Endodermal cell (in vitro differentiated cells): ENCODE data around the gene NOS3. TPM values are rescaled to one million over a fixed set of nuclear protein-coding genes. Genes with fewer than 3 reads are reported as not detected.

ENCODE experiments used
- DNase-seq: peaks from one replicate; pipeline ENCODE4 v3.0.0-alpha.2; 2017
- H3K27ac ChIP-seq: 2 replicates; pipeline ENCODE4 v1.5.1; 2013; ENCODE audit warnings: mild to moderate bottlenecking, low read depth, low read length, moderate library complexity
- H3K27me3 ChIP-seq: 2 replicates; pipeline ENCODE4 v1.6.1; 2013; ENCODE audit warnings: mild to moderate bottlenecking, low read length, moderate library complexity; ENCODE audit not compliant: insufficient read depth, control insufficient read depth, poor library complexity, severe bottlenecking
- H3K36me3 ChIP-seq: 2 replicates; pipeline ENCODE4 v1.7.0; 2013; ENCODE audit warnings: mild to moderate bottlenecking, low read length, moderate library complexity; ENCODE audit not compliant: control insufficient read depth, insufficient read depth
- H3K4me1 ChIP-seq: one replicate; pipeline ENCODE4 v1.7.0; 2013; ENCODE audit warnings: low read length; ENCODE audit not compliant: control insufficient read depth, insufficient read depth
- H3K4me3 ChIP-seq: 2 replicates; pipeline ENCODE4 v1.5.1; 2013; ENCODE audit warnings: mild to moderate bottlenecking, low read length, moderate library complexity
- H3K9ac ChIP-seq: 2 replicates; pipeline ENCODE4 v1.6.1; 2013; ENCODE audit warnings: mild to moderate bottlenecking, low read length, moderate library complexity; ENCODE audit not compliant: poor library complexity, severe bottlenecking; ENCODE audit errors: extremely low read depth
- H3K9me3 ChIP-seq: 2 replicates; pipeline ENCODE4 v1.6.1; 2013; ENCODE audit warnings: mild to moderate bottlenecking, low read length, moderate library complexity; ENCODE audit not compliant: control insufficient read depth
- H3K27ac Mint-ChIP-seq: 2 replicates; pipeline ENCODE4 v1.8.0; 2020; ENCODE audit warnings: mixed read lengths
- H3K27me3 Mint-ChIP-seq: 2 replicates; pipeline ENCODE4 v1.8.0; 2021; ENCODE audit warnings: mild to moderate bottlenecking, mixed read lengths; ENCODE audit not compliant: insufficient read depth
- H3K36me3 Mint-ChIP-seq: 2 replicates; pipeline ENCODE4 v1.8.0; 2020; ENCODE audit warnings: low read depth, mixed read lengths
- H3K4me1 Mint-ChIP-seq: 2 replicates; pipeline ENCODE4 v1.8.0; 2020; ENCODE audit warnings: mixed read lengths
- H3K4me3 Mint-ChIP-seq: 2 replicates; pipeline ENCODE4 v1.8.0; 2020; ENCODE audit warnings: mild to moderate bottlenecking, moderate library complexity, mixed read lengths
- H3K9me3 Mint-ChIP-seq: 2 replicates; pipeline ENCODE4 v1.8.0; 2020; ENCODE audit warnings: mild to moderate bottlenecking, mixed read lengths
- WGBS, 2 experiments: methylation state at CpG; one replicate each; pipeline versions ENCODE4 v1.1.5 to v1.1.7; 2013; ENCODE audit warnings: missing lambda C conversion rate in 2 of 2, mixed read lengths in 1 of 2; ENCODE audit not compliant: insufficient coverage in 1 of 2, insufficient read length in 1 of 2; 5-methylcytosine and 5-hydroxymethylcytosine counted together
- total RNA-seq, 2 donors: library from RNA; stranded (reverse); fragmentation: NEBNext Ultra II Directional in 1 of 2; extraction: Animal tissue kit (Norgen Biotek cat#: 25700) in 1 of 2; gene quantifications; 2 replicates in 1 of 2; 3 replicates in 1 of 2; pipeline ENCODE4 v1.2.1, GENCODE V29; 2021
- TF ChIP-seq, protein P1 (sequence below): fragments of 200-600 bp; sonication (generic); conservative IDR thresholded peaks from 2 replicates; pipeline ENCODE4 v1.5.0; 2021; ENCODE audit warnings: antibody characterized with exemption, mild to moderate bottlenecking

NOS3 gene
- total RNA-seq, 2 donors from 2014 or later = 2.3 to 9.1 TPM

DNA sequence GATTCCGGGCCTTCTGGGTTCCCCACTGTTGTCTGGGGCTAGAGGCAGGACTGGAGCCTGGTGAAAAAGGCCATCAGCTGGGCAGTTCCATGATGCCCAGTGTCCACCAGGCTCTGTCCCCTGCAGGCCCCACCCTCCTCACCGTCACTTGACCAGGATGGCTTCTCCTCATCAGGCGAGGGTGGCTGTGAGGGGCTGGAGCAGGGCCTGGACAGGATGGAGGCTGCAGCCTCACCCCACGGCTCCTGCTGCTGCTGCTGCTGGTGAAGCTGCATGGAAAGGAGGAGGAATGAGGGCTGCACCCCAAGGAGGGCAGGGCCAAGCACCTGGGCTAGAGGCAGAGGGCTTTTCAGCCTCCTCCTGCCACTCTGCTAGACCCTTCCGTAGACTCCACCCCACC is 25.1 kb downstream of the NOS3 start:
- Mint-ChIP-seq H3K27ac (no peak overlapping the region), H3K36me3 (no peaks in the 10 kb centered on the region), H3K27me3 (peaks cover 91% of the 10 kb centered on the region), H3K4me3 (no peak overlapping the region), H3K9me3 (peaks cover 3% of the 10 kb centered on the region), H3K4me1 (peaks cover 24% of the 10 kb centered on the region)
- peaks cover 45% of the 10 kb centered on the region for H3K27me3 ChIP-seq
- H3K4me3 ChIP-seq = no peak overlapping the region
- H3K9ac ChIP-seq = no peak overlapping the region
- no peaks in the 10 kb centered on the region for H3K36me3 ChIP-seq
- no peak for DNase-seq
- no peak overlapping the region for H3K27ac ChIP-seq
- 87 to 100% methylated on average over 2 to 5 of the region's 5 CpGs for WGBS, 2 experiments
- no peaks in the 10 kb centered on the region for H3K4me1 ChIP-seq
- H3K9me3 ChIP-seq = no peaks in the 10 kb centered on the region
- TF ChIP-seq, protein P1, sequence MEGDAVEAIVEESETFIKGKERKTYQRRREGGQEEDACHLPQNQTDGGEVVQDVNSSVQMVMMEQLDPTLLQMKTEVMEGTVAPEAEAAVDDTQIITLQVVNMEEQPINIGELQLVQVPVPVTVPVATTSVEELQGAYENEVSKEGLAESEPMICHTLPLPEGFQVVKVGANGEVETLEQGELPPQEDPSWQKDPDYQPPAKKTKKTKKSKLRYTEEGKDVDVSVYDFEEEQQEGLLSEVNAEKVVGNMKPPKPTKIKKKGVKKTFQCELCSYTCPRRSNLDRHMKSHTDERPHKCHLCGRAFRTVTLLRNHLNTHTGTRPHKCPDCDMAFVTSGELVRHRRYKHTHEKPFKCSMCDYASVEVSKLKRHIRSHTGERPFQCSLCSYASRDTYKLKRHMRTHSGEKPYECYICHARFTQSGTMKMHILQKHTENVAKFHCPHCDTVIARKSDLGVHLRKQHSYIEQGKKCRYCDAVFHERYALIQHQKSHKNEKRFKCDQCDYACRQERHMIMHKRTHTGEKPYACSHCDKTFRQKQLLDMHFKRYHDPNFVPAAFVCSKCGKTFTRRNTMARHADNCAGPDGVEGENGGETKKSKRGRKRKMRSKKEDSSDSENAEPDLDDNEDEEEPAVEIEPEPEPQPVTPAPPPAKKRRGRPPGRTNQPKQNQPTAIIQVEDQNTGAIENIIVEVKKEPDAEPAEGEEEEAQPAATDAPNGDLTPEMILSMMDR = no peak

DNA sequence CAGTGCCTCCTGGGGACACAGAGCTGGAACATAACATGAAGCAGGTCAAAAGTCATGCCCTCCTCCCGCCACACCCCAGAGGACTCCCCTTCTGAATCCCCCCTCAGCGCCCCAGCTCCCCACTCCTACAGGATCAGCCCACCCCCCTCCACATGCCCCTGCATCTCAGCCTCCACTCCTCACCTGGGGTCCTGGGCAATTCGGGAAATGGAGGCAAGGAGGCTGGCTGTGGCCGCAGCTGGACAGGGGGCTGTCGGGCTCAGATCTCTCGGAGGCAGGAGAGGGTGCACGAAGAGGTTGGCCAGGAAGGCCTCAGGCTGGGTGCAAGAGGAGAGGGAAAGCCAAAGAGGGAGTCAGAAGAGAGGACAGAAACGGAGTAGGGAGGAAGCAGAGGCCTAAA is 25.7 kb downstream of the NOS3 start:
- WGBS, 2 experiments = 91% methylated on average over 6 to 8 of the region's 8 CpGs
- Mint-ChIP-seq H3K4me1 (peaks cover 24% of the 10 kb centered on the region), H3K9me3 (peaks cover 3% of the 10 kb centered on the region), H3K36me3 (no peaks in the 10 kb centered on the region), H3K27ac (no peak overlapping the region), H3K27me3 (peaks cover 95% of the 10 kb centered on the region), H3K4me3 (no peak overlapping the region)
- DNase-seq = no peak
- Histone ChIP-seq H3K27me3 (peaks cover 46% of the 10 kb centered on the region), H3K4me3 (no peak overlapping the region), H3K27ac (no peak overlapping the region), H3K36me3 (no peaks in the 10 kb centered on the region), H3K9ac (no peak overlapping the region), H3K9me3 (no peaks in the 10 kb centered on the region), H3K4me1 (no peaks in the 10 kb centered on the region)
- TF ChIP-seq, protein P1 = no peak

DNA sequence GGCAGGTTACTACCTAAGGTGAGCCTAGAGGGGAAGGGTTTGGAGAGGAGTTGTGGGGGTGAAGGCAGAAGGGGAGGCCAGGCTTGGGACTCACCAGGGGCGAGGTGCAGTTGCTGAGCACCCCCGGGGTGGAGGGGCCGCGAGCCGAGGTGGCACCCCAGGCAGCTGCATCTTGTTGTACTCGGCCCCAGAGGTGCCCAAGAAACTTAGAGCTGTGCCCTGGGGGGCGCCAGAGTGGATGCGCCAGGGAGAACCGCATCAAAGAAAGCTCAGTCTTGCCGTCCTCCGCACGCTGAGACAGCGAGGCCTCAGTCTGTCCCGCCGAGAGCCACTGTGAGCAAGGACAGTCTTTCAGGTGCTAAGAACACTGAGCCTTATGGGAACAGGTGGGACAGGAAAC is 26.1 kb downstream of the NOS3 start:
- TF ChIP-seq, protein P1 = no peak
- no peak overlapping the region for H3K9ac ChIP-seq
- Mint-ChIP-seq H3K27me3 (peaks cover 95% of the 10 kb centered on the region), H3K9me3 (peaks cover 3% of the 10 kb centered on the region), H3K4me3 (no peak overlapping the region), H3K36me3 (no peaks in the 10 kb centered on the region), H3K4me1 (peaks cover 24% of the 10 kb centered on the region), H3K27ac (no peak overlapping the region)
- no peaks in the 10 kb centered on the region for H3K36me3 ChIP-seq
- no peaks in the 10 kb centered on the region for H3K4me1 ChIP-seq
- H3K27ac ChIP-seq = no peak overlapping the region
- DNase-seq = peak; percentile 60
- H3K4me3 ChIP-seq = no peak overlapping the region
- H3K9me3 ChIP-seq = no peaks in the 10 kb centered on the region
- WGBS, 2 experiments = 89 to 96% methylated on average over 8 to 15 of the region's 15 CpGs
- peaks cover 46% of the 10 kb centered on the region for H3K27me3 ChIP-seq
